Vagina (tissue), 2 donors: ENCODE results near the gene DENND1A. TPM values are rescaled to one million over a fixed set of nuclear protein-coding genes. Genes with fewer than 3 reads are reported as not detected.
"Not testable (repeated sequence)": the region's sequence is repeated elsewhere in the genome, so short reads cannot be mapped to it uniquely, and the experiment has no call there.

Experiments
- DNase-seq, 2 donors: peaks; one replicate each; pipeline ENCODE4 v3.0.0-alpha.2; 2017; ENCODE audit errors: extremely low spot score in 2 of 2
- H3K27ac ChIP-seq: fragments of 200-600 bp; sonication (generic); one replicate; pipeline ENCODE4 v1.5.1; 2019
- H3K27me3 ChIP-seq: fragments of 200-600 bp; sonication (generic); one replicate; pipeline ENCODE4 v1.5.1; 2019
- H3K36me3 ChIP-seq, 2 donors: fragments of 200-600 bp; sonication (generic); one replicate each; pipeline ENCODE4 v1.5.1; 2017 to 2019
- H3K4me1 ChIP-seq: fragments of 200-600 bp; sonication (generic); one replicate; pipeline ENCODE4 v1.5.1; 2019
- H3K4me3 ChIP-seq, 2 donors: fragments of 200-600 bp; sonication (generic); 1 replicate in 1 of 2; 2 replicates in 1 of 2; pipeline ENCODE4 v1.5.1; 2016 to 2019
- H3K9me3 ChIP-seq: fragments of 200-600 bp; sonication (generic); one replicate; pipeline ENCODE4 v1.5.1; 2019
- POLR2A ChIP-seq, 2 donors: fragments of 450-650 bp; IDR thresholded peaks; one replicate each; pipeline ENCODE4 v1.6.1; 2017; ENCODE audit warnings: antibody characterized with exemption in 2 of 2, mild to moderate bottlenecking in 2 of 2, moderate library complexity in 2 of 2
- POLR2AphosphoS5 ChIP-seq, 2 donors: sonication (generic); formaldehyde crosslinking; IDR thresholded peaks; one replicate each; pipeline ENCODE4 v1.9.0; 2017; ENCODE audit warnings: antibody characterized with exemption in 2 of 2, mild to moderate bottlenecking in 2 of 2, low read depth in 1 of 2; ENCODE audit not compliant: insufficient read depth in 1 of 2
- intact Hi-C: fragments of 100-400 bp; cut with DNase I; formaldehyde crosslinking; loops from one replicate; pipeline ENCODE4 v1.15.1; 2023
- total RNA-seq: library from RNA; depleted of rRNA; stranded (reverse); fragments of >200 nt; gene quantifications from one replicate; pipeline ENCODE4 v1.2.3, GENCODE V29; 2016
- TF ChIP-seq, protein P1 (sequence below), 3 experiments: fragments of 450-650 bp in 2 of 3; fragments of 200-600 bp in 1 of 3; sonication (generic) in 1 of 3; IDR thresholded peaks; one replicate each; pipeline ENCODE4 v1.5.1; 2017 to 2019; ENCODE audit warnings: antibody characterized with exemption in 3 of 3, mild to moderate bottlenecking in 2 of 3, moderate library complexity in 2 of 3

DENND1A gene
- total RNA-seq, 1 donor from 2014 or later: 20.4 TPM

DNA sequence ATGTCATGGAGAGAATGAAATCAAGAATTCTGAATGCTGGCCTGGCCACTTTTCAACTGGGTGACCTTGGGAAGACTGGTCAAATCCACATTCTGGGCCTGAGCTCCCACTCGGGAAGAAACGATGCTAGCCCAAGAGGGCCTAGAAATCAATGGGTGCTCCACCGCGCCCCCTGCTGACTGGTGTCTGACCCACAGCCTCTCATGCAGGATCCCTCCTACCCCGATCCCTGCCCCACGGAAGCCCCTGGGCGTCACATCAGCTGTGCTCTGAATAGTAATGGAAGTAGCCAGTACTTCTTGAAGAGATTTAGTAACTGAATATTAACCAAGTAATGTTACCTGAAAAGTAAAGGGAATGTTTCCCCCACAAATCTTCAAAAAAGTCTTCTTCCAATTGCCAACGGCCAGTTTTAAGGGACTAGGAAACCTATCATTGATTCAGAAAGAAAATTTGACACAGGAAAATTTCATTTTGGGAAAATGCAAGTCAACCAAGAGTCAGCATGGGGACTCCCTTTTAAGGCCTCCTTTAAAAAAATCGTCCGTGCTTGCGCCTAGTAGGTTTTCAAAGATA is 530.0 kb downstream of the DENND1A start:
- H3K27ac ChIP-seq: no peak overlapping the region
- TF ChIP-seq POLR2AphosphoS5 (IDR thresholded peaks at IDR 0.05; ENCODE audit: insufficient read depth in 1 of 2, low read depth in 1 of 2): no peak
- TF ChIP-seq, protein P1, sequence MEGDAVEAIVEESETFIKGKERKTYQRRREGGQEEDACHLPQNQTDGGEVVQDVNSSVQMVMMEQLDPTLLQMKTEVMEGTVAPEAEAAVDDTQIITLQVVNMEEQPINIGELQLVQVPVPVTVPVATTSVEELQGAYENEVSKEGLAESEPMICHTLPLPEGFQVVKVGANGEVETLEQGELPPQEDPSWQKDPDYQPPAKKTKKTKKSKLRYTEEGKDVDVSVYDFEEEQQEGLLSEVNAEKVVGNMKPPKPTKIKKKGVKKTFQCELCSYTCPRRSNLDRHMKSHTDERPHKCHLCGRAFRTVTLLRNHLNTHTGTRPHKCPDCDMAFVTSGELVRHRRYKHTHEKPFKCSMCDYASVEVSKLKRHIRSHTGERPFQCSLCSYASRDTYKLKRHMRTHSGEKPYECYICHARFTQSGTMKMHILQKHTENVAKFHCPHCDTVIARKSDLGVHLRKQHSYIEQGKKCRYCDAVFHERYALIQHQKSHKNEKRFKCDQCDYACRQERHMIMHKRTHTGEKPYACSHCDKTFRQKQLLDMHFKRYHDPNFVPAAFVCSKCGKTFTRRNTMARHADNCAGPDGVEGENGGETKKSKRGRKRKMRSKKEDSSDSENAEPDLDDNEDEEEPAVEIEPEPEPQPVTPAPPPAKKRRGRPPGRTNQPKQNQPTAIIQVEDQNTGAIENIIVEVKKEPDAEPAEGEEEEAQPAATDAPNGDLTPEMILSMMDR (IDR thresholded peaks at IDR 0.05): no peak
- no peaks in the 10 kb centered on the region for H3K9me3 ChIP-seq
- H3K36me3 ChIP-seq: peaks cover 0 to 3% of the 10 kb centered on the region in 2 donors
- H3K4me3 ChIP-seq: no peak overlapping the region
- no peaks in the 10 kb centered on the region for H3K4me1 ChIP-seq
- DNase-seq: no peak
- no peaks in the 10 kb centered on the region for H3K27me3 ChIP-seq
- intact Hi-C loops: no loop called here

DNA sequence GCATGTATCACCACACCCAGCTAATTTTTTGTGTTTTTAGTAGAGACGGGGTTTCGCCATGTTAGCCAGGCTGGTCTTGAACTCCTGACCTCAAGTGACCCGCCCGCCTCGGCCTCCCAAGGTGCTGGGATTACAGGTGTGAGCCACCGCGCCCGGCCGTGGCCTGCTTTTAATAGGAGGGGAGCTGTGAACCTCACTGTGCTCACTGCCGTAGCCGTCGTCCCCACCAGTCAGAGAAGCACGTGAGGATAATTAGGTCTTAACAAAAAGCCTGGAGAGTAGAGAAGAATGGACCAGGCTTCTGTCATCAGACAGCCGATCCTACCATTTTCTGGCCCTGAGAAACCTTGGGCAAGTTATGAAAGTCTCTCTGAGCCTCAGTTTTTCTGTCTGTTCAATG is 531.0 kb downstream of the DENND1A start:
- H3K36me3 ChIP-seq, H3K4me1 ChIP-seq, H3K27me3 ChIP-seq, H3K27ac ChIP-seq, H3K4me3 ChIP-seq, DNase-seq, H3K9me3 ChIP-seq, intact Hi-C loops: not testable (repeated sequence)

DNA sequence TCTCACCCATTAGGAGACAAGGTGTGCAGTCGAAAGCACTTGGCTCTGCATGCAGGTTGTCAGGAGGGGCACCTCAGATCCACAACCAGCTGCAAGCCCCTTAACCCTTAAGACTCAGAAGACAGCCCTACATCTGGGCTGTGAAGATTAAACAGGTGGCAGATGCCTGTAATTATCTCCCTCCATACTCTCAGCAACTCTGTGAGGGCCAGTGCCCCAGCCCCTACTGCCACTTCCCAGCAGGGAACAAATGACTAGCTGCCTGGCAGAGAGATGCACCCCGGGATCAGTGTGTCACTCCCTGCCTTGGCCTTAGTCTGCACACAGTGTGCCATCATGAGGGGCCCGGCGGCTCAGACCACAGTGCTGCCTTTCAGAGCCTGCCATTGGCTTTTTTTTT is 532.0 kb downstream of the DENND1A start:
- H3K27ac ChIP-seq: no peak overlapping the region
- no peaks in the 10 kb centered on the region for H3K9me3 ChIP-seq
- DNase-seq: no peak
- no peak overlapping the region for H3K4me3 ChIP-seq
- H3K4me1 ChIP-seq: no peaks in the 10 kb centered on the region
- H3K36me3 ChIP-seq: no peaks in the 10 kb centered on the region
- H3K27me3 ChIP-seq: no peaks in the 10 kb centered on the region
- no peak for TF ChIP-seq POLR2A (IDR thresholded peaks at IDR 0.05)
- TF ChIP-seq, protein P1 (IDR thresholded peaks at IDR 0.05): no peak
- TF ChIP-seq POLR2AphosphoS5 (IDR thresholded peaks at IDR 0.05; ENCODE audit: insufficient read depth in 1 of 2, low read depth in 1 of 2): no peak
- intact Hi-C loops: no loop called here

DNA sequence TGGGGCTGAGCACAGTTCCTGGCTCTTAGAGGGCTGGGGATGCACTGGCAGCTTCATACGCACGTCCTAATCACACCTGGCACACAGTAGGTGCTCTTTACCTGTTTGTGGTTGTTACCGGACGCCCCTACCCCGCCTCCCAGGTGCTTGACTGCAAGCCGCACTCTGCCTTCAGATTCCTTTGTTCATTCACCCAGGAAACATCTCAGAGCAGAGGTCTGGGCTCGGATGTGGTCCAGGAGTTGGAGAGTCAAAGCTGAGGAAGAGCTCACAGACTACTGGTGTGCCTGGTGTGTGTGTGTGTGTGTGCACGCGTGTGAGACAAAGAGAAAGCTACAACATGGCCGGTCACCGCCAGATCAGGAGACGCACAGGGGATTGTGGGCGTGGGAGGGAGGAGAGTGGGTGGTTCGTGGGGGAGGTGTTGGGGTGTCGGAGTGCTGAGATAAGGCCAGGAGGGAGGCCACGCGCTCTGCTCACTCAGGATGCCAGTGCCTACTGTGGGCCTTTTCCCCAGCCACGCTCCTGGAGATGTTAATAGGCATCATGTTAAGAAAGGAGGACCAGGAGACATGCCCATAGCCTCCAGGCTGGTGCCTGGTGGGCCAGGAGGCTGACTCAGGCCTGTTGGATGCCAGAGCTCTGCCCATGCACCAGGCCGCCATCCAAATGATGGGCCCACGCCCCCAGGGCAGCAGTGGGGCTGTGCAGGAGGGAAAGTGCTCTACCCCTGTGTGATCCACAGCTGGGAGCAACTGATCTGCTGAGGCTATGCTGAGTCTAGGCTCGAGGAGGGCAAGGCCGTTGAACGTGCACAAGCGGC is 534.0 kb downstream of the DENND1A start:
- intact Hi-C loops: no loop called here
- DNase-seq: no peak
- no peaks in the 10 kb centered on the region for H3K27me3 ChIP-seq
- no peak overlapping the region for H3K27ac ChIP-seq
- no peaks in the 10 kb centered on the region for H3K36me3 ChIP-seq
- TF ChIP-seq, protein P1 (IDR thresholded peaks at IDR 0.05): no peak
- TF ChIP-seq POLR2AphosphoS5 (IDR thresholded peaks at IDR 0.05; ENCODE audit: insufficient read depth in 1 of 2, low read depth in 1 of 2) (no peak), POLR2A (IDR thresholded peaks at IDR 0.05) (no peak)
- no peak overlapping the region for H3K4me3 ChIP-seq
- no peaks in the 10 kb centered on the region for H3K9me3 ChIP-seq
- H3K4me1 ChIP-seq: no peaks in the 10 kb centered on the region

DNA sequence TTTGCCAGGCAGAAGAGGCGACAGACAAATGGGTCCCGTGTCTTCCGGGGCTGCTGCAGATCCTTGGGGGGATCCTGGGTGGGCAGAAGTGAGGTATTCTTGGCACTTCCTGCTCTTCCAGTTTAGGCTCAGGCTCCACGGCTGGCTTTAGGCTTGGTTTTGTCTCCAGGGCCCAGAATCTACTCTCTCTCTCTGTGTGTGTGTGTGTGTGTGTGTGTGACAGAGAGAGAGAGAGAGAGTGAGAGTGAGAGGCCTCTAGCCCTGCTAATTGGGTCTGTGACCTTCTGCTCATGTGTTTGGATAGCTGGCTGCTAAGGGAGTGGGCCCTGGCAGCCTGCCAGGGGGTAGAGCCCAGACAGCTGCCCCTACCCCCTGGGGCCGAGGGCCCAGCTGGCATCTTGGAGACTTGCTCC is 534.6 kb downstream of the DENND1A start:
- H3K4me1 ChIP-seq: no peaks in the 10 kb centered on the region
- no peaks in the 10 kb centered on the region for H3K9me3 ChIP-seq
- intact Hi-C loops: no loop called here
- H3K36me3 ChIP-seq: no peaks in the 10 kb centered on the region
- H3K27me3 ChIP-seq: no peaks in the 10 kb centered on the region
- TF ChIP-seq, protein P1 (IDR thresholded peaks at IDR 0.05): no peak
- TF ChIP-seq POLR2A (IDR thresholded peaks at IDR 0.05): no peak
- no peak for TF ChIP-seq POLR2AphosphoS5 (IDR thresholded peaks at IDR 0.05; ENCODE audit: insufficient read depth in 1 of 2, low read depth in 1 of 2)
- DNase-seq: no peak
- H3K27ac ChIP-seq: no peak overlapping the region
- H3K4me3 ChIP-seq: no peak overlapping the region
